ENCODE data around the gene FAM110C.
"Not testable (repeated sequence)": the region's sequence is repeated elsewhere in the genome, so short reads cannot be mapped to it uniquely, and the experiment has no call there.

Gene FAM110C

GRCh38 chr2:46471-47345 lies at the start of gene FAM110C:
Gene FAM110C (minus strand): TSS chr2:46505. CDS start chr2:46385, 120 bp downstream.
- no peak for DNase-seq (ENCODE audit: low spot score)

GRCh38 chr2:92326-92725 lies 46.0 kb upstream of the FAM110C start:
- DNase-seq (ENCODE audit: low spot score) = no peak

- no peak for DNase-seq (ENCODE audit: low spot score)
Measured at GRCh38 chr2:90645-91312, 44.5 kb upstream of the FAM110C start.

GRCh38 chr2:85761-86160 lies 39.5 kb upstream of the FAM110C start:
- no peak for DNase-seq (ENCODE audit: low spot score)

- DNase-seq (ENCODE audit: low spot score) = no peak
Measured at GRCh38 chr2:84121-84520, 37.8 kb upstream of the FAM110C start.

- no peak for DNase-seq (ENCODE audit: low spot score)
Measured at GRCh38 chr2:80971-81736, 34.8 kb upstream of the FAM110C start.

- DNase-seq (ENCODE audit: low spot score) = no peak
Measured at GRCh38 chr2:80378-80777, 34.1 kb upstream of the FAM110C start.

GRCh38 chr2:71309-72035 lies 25.2 kb upstream of the FAM110C start:
- DNase-seq (ENCODE audit: low spot score) = no peak

- no peak for DNase-seq (ENCODE audit: low spot score)
Measured at GRCh38 chr2:69366-70344, 23.4 kb upstream of the FAM110C start.

GRCh38 chr2:68637-69036 lies 22.3 kb upstream of the FAM110C start:
- DNase-seq (ENCODE audit: low spot score) = not testable (repeated sequence)

- DNase-seq (ENCODE audit: low spot score) = no peak
Measured at GRCh38 chr2:66853-67252, 20.5 kb upstream of the FAM110C start.

GRCh38 chr2:65121-65520 lies 18.8 kb upstream of the FAM110C start:
- DNase-seq (ENCODE audit: low spot score) = no peak

GRCh38 chr2:55587-56448 lies 9.5 kb upstream of the FAM110C start:
- DNase-seq (ENCODE audit: low spot score) = no peak

- DNase-seq (ENCODE audit: low spot score) = no peak
Measured at GRCh38 chr2:51613-52012, 5.3 kb upstream of the FAM110C start.

GRCh38 chr2:47737-48136 lies 1.4 kb upstream of the FAM110C start:
- DNase-seq (ENCODE audit: low spot score) = no peak

GRCh38 chr2:47346-47725 lies 1.0 kb upstream of the FAM110C start:
- DNase-seq (ENCODE audit: low spot score) = no peak

- DNase-seq (ENCODE audit: low spot score) = no peak
Measured at GRCh38 chr2:46131-46470, 204 bp downstream of the FAM110C start.

GRCh38 chr2:45342-46130 lies 769 bp downstream of the FAM110C start:
- no peak for DNase-seq (ENCODE audit: low spot score)

- DNase-seq (ENCODE audit: low spot score) = no peak
Measured at GRCh38 chr2:44748-45341, 1.5 kb downstream of the FAM110C start.

All from HuH-7.5 (cell line).